Measurements from ENCODE around the gene CHI3L1.

Gene CHI3L1

GRCh38 chr1:203217139-203217655 is 30.7 kb upstream of the CHI3L1 start:
- Histone ChIP-seq H3K4me3 (ENCODE audit: extremely low read depth, insufficient read depth, low read length, poor library complexity, severe bottlenecking) (no peak overlapping the region), H3K27ac (ENCODE audit: low read depth, low read length, severe bottlenecking) (no peak overlapping the region), H3K9me3 (ENCODE audit: control insufficient read depth, low read length) (no peaks in the 10 kb centered on the region), H3K4me1 (ENCODE audit: control insufficient read depth, insufficient read depth, low read length, poor library complexity, severe bottlenecking) (peaks cover 9% of the 10 kb centered on the region), H3K36me3 (ENCODE audit: control insufficient read depth, insufficient read depth, low read length) (no peaks in the 10 kb centered on the region)
- WGBS, 2 experiments (ENCODE audit: insufficient coverage in 2 of 2) = 67 to 69% methylated on average over 5 to 6 of the region's 6 CpGs

DNA sequence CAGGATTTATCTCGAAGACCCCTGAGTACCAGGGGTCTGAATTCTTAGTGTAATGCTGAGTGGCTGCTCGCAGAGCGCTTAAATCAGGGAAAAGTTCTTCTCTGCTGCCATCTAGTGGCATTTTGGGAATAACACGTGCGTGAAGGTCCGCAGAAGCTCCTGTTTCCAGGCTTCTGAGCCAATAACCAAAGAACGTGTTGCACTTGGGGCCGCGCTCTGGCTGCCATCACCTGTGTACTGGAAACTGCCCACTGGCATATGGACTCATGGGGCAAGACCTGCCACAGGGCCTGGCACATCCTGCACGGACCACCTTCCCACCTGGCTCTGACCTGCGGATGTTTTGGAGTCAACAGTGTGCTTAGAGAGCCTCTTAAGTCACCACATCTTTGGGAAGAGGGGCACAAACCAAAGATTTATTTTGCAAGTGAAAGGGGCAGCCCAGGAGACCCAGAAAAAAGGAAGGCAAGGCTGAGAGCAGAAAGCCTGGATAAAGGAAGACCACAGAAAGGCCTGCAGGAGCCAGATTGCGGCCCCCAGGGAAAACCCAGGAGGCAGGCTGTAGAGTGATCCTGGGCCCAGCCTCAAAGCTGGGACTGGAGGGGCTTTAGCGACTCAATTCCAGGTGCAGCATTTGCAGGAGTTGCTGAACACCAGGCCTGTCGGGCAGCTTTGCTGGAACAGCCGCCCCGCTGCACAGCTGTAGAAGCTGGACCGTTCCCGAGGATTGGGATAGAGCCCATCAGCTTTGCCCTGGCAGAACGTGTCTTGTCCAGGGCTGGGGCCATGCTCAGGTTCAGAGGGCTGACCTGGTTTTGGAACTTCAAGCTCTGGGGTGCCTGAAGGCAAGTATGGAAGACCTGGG is 30.0 kb upstream of the CHI3L1 start:
- H3K36me3 ChIP-seq (ENCODE audit: control insufficient read depth, insufficient read depth, low read length) = no peaks in the 10 kb centered on the region
- peaks cover 9% of the 10 kb centered on the region for H3K4me1 ChIP-seq (ENCODE audit: control insufficient read depth, insufficient read depth, low read length, poor library complexity, severe bottlenecking)
- 35 to 38% methylated on average over 18 of the region's 19 CpGs for WGBS, 2 experiments (ENCODE audit: insufficient coverage in 2 of 2)
- H3K27ac ChIP-seq (ENCODE audit: low read depth, low read length, severe bottlenecking) = no peak overlapping the region
- H3K4me3 ChIP-seq (ENCODE audit: extremely low read depth, insufficient read depth, low read length, poor library complexity, severe bottlenecking) = no peak overlapping the region
- no peaks in the 10 kb centered on the region for H3K9me3 ChIP-seq (ENCODE audit: control insufficient read depth, low read length)

- Histone ChIP-seq H3K4me3 (ENCODE audit: extremely low read depth, insufficient read depth, low read length, poor library complexity, severe bottlenecking) (no peak overlapping the region), H3K36me3 (ENCODE audit: control insufficient read depth, insufficient read depth, low read length) (no peaks in the 10 kb centered on the region), H3K27ac (ENCODE audit: low read depth, low read length, severe bottlenecking) (no peak overlapping the region), H3K9me3 (ENCODE audit: control insufficient read depth, low read length) (no peaks in the 10 kb centered on the region), H3K4me1 (ENCODE audit: control insufficient read depth, insufficient read depth, low read length, poor library complexity, severe bottlenecking) (peaks cover 9% of the 10 kb centered on the region)
- 67% methylated on average over 7 of the region's 9 CpGs for WGBS, 2 experiments (ENCODE audit: insufficient coverage in 2 of 2)
Observed at GRCh38 chr1:203215573-203215972, 29.1 kb upstream of the CHI3L1 start.

DNA sequence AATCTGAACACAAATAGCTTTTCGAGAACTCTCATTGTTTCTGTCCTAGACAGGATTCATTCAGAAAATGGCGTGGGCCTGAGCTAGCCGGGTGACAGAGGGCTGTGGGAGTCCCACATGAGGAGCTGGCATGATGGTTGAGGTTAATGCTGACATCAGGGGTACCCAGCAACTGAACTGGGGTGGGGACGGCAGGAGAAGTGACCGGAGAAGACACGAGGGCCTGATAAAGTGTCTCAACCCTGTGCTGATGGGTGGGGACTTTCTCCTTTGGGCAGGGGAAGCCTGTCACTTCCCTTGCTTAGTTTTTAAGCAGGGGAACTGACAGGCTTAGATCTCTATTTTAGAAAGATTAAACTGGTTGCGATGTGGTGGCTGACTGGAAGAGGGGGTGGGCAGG is 28.4 kb upstream of the CHI3L1 start:
- Histone ChIP-seq H3K4me1 (ENCODE audit: control insufficient read depth, insufficient read depth, low read length, poor library complexity, severe bottlenecking) (peaks cover 9% of the 10 kb centered on the region), H3K27ac (ENCODE audit: low read depth, low read length, severe bottlenecking) (no peak overlapping the region), H3K36me3 (ENCODE audit: control insufficient read depth, insufficient read depth, low read length) (no peaks in the 10 kb centered on the region), H3K4me3 (ENCODE audit: extremely low read depth, insufficient read depth, low read length, poor library complexity, severe bottlenecking) (no peak overlapping the region), H3K9me3 (ENCODE audit: control insufficient read depth, low read length) (no peaks in the 10 kb centered on the region)
- WGBS, 2 experiments (ENCODE audit: insufficient coverage in 2 of 2) = 83 to 91% methylated on average over 7 of the region's 7 CpGs

DNA sequence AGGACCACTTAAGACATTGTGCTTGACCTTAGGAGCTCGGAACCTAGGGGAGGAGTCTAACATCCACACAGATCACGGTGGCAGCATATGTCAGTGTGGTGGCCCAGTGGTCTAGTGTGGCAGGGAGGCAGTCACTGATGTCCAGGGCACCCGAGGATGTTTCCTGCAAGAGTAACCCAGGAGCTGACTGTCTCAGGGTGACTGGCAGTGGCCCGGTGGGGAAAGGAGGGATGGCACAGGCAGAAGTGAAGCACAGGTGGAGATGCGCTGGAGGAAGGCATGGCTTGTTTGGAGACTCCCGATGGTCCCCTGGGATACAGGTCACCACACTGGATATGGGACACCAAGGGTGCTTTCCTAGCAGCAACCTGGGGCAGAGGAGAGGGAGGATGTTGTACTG is 26.6 kb upstream of the CHI3L1 start:
- Histone ChIP-seq H3K4me1 (ENCODE audit: control insufficient read depth, insufficient read depth, low read length, poor library complexity, severe bottlenecking) (peaks cover 9% of the 10 kb centered on the region), H3K9me3 (ENCODE audit: control insufficient read depth, low read length) (no peaks in the 10 kb centered on the region), H3K27ac (ENCODE audit: low read depth, low read length, severe bottlenecking) (no peak overlapping the region), H3K36me3 (ENCODE audit: control insufficient read depth, insufficient read depth, low read length) (no peaks in the 10 kb centered on the region), H3K4me3 (ENCODE audit: extremely low read depth, insufficient read depth, low read length, poor library complexity, severe bottlenecking) (no peak overlapping the region)
- 81 to 87% methylated on average over 5 to 6 of the region's 6 CpGs for WGBS, 2 experiments (ENCODE audit: insufficient coverage in 2 of 2)

- WGBS, 2 experiments (ENCODE audit: insufficient coverage in 2 of 2) = 91 to 94% methylated on average over 1 to 3 of the region's 3 CpGs
- H3K9me3 ChIP-seq (ENCODE audit: control insufficient read depth, low read length) = no peaks in the 10 kb centered on the region
- no peak overlapping the region for H3K27ac ChIP-seq (ENCODE audit: low read depth, low read length, severe bottlenecking)
- no peak overlapping the region for H3K4me3 ChIP-seq (ENCODE audit: extremely low read depth, insufficient read depth, low read length, poor library complexity, severe bottlenecking)
- peaks cover 9% of the 10 kb centered on the region for H3K4me1 ChIP-seq (ENCODE audit: control insufficient read depth, insufficient read depth, low read length, poor library complexity, severe bottlenecking)
- H3K36me3 ChIP-seq (ENCODE audit: control insufficient read depth, insufficient read depth, low read length) = no peaks in the 10 kb centered on the region
Observed at GRCh38 chr1:203211812-203212211, 25.3 kb upstream of the CHI3L1 start.

DNA sequence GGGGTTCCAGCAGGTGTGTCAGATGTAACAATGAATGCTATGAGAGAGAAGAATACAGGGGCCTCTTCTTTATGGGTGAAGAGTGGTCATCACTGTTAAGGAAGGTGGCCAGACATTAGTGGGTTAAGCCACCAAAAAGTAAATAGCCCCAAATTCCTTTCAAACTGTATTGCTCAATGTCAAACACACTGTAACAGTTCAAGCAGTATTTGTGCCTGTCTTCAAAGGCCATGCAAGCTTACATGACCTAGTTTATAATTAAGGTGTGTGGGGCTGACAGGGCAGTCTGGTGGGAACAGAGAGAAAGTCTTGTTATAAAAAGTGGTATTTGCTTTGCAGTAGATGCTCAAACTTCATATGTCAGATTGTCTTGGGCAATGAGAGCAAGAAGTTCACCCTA is 24.5 kb upstream of the CHI3L1 start:
- Histone ChIP-seq H3K27ac (ENCODE audit: low read depth, low read length, severe bottlenecking) (no peak overlapping the region), H3K4me1 (ENCODE audit: control insufficient read depth, insufficient read depth, low read length, poor library complexity, severe bottlenecking) (peaks cover 16% of the 10 kb centered on the region), H3K36me3 (ENCODE audit: control insufficient read depth, insufficient read depth, low read length) (no peaks in the 10 kb centered on the region), H3K4me3 (ENCODE audit: extremely low read depth, insufficient read depth, low read length, poor library complexity, severe bottlenecking) (no peak overlapping the region), H3K9me3 (ENCODE audit: control insufficient read depth, low read length) (no peaks in the 10 kb centered on the region)

GRCh38 chr1:203210350-203210749 is 23.8 kb upstream of the CHI3L1 start:
- no peak overlapping the region for H3K4me3 ChIP-seq (ENCODE audit: extremely low read depth, insufficient read depth, low read length, poor library complexity, severe bottlenecking)
- H3K27ac ChIP-seq (ENCODE audit: low read depth, low read length, severe bottlenecking) = no peak overlapping the region
- no peaks in the 10 kb centered on the region for H3K9me3 ChIP-seq (ENCODE audit: control insufficient read depth, low read length)
- H3K4me1 ChIP-seq (ENCODE audit: control insufficient read depth, insufficient read depth, low read length, poor library complexity, severe bottlenecking) = peaks cover 16% of the 10 kb centered on the region
- H3K36me3 ChIP-seq (ENCODE audit: control insufficient read depth, insufficient read depth, low read length) = no peaks in the 10 kb centered on the region

DNA sequence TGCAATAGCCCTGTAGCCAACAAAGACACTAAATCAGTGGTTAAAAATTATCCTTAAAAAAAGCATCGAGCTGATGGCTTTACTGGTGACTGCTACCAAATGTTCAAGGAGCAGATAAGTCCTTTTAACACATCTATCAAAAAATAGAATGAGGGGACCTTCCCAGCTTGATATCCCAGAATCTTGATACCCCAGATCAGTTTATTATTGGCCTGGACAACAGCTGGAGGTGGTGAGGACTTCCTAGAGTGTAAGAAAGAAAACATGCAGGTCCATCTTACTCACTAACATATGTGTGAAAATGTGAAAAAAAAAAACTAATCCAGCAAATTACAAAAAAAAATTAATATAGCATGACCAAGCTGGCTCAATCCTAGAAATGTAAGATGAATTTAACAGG is 21.7 kb upstream of the CHI3L1 start:
- H3K4me3 ChIP-seq (ENCODE audit: extremely low read depth, insufficient read depth, low read length, poor library complexity, severe bottlenecking) = no peak overlapping the region
- WGBS, 2 experiments (ENCODE audit: insufficient coverage in 2 of 2) = 100% methylated on average over 1 of the region's 1 CpG; no CpG with 5 or more reads in 1 of the 2 experiments
- H3K36me3 ChIP-seq (ENCODE audit: control insufficient read depth, insufficient read depth, low read length) = no peaks in the 10 kb centered on the region
- H3K9me3 ChIP-seq (ENCODE audit: control insufficient read depth, low read length) = no peaks in the 10 kb centered on the region
- peaks cover 20% of the 10 kb centered on the region for H3K4me1 ChIP-seq (ENCODE audit: control insufficient read depth, insufficient read depth, low read length, poor library complexity, severe bottlenecking)
- no peak overlapping the region for H3K27ac ChIP-seq (ENCODE audit: low read depth, low read length, severe bottlenecking)

DNA sequence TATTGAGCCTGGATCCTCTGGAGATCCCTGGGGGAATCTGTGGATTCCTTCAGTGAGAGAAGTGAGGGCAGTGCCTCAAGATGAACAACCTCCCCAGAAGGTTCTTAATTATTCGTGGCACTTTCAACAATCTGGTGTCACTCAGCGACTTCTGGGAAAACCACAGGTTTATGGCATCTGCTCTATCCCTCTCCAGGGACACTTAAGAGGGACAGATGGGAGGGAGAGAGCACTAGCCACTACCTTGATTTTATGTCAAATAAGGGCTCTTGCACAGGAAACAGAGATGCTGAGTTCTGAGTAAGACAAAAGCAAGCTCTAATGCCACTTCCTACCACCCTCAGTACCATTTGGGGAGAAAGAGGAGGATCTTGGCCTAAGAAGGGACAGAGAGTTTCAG is 21.2 kb upstream of the CHI3L1 start:
- Histone ChIP-seq H3K36me3 (ENCODE audit: control insufficient read depth, insufficient read depth, low read length) (no peaks in the 10 kb centered on the region), H3K27ac (ENCODE audit: low read depth, low read length, severe bottlenecking) (no peak overlapping the region), H3K9me3 (ENCODE audit: control insufficient read depth, low read length) (no peaks in the 10 kb centered on the region), H3K4me3 (ENCODE audit: extremely low read depth, insufficient read depth, low read length, poor library complexity, severe bottlenecking) (no peak overlapping the region), H3K4me1 (ENCODE audit: control insufficient read depth, insufficient read depth, low read length, poor library complexity, severe bottlenecking) (peaks cover 24% of the 10 kb centered on the region)
- no CpG with 5 or more reads among the region's 2 CpGs for WGBS, 2 experiments (ENCODE audit: insufficient coverage in 2 of 2)

- H3K36me3 ChIP-seq (ENCODE audit: control insufficient read depth, insufficient read depth, low read length) = no peaks in the 10 kb centered on the region
- no peaks in the 10 kb centered on the region for H3K9me3 ChIP-seq (ENCODE audit: control insufficient read depth, low read length)
- peaks cover 28% of the 10 kb centered on the region for H3K4me1 ChIP-seq (ENCODE audit: control insufficient read depth, insufficient read depth, low read length, poor library complexity, severe bottlenecking)
- no peak overlapping the region for H3K4me3 ChIP-seq (ENCODE audit: extremely low read depth, insufficient read depth, low read length, poor library complexity, severe bottlenecking)
- WGBS, 2 experiments (ENCODE audit: insufficient coverage in 2 of 2) = 87 to 91% methylated on average over 1 to 3 of the region's 5 CpGs
- H3K27ac ChIP-seq (ENCODE audit: low read depth, low read length, severe bottlenecking) = peak overlapping the region; percentile 45
Observed at GRCh38 chr1:203206129-203206687, 19.7 kb upstream of the CHI3L1 start.

All from mesodermal cell (in vitro differentiated cells).